H1 (cell line): Measurements from ENCODE around the gene GTF2IRD1. TPM values are rescaled to one million over a fixed set of nuclear protein-coding genes. Genes with fewer than 3 reads are reported as not detected.

Source experiments
- CTCF ChIA-PET: fragments of 300-600 bp; sonication (Branson Sonifier 250); formaldehyde crosslinking; loops from one replicate; lab custom pipeline; 2021; ENCODE audit not compliant: partially characterized antibody; lab: Charles Lee
- POLR2A ChIA-PET: fragments of 300-600 bp; sonication (Branson Sonifier 250); formaldehyde crosslinking; loops from one replicate; lab custom pipeline; 2021; ENCODE audit warnings: inconsistent platforms; ENCODE audit not compliant: partially characterized antibody; lab: Charles Lee
- DNase-seq, 2 experiments: peaks; one replicate each; pipeline versions ENCODE4 v3.0.0 to v3.0.0-alpha.2; 2010 to 2022; ENCODE audit warnings: low spot score in 2 of 2, low read depth in 1 of 2, mixed read lengths in 1 of 2
- FAIRE-seq: peaks from 2 replicates; lab custom pipeline; 2011; peaks lifted over from hg19 to GRCh38; lab: Jason Lieb, UNC
- H2AFZ ChIP-seq: 2 replicates; pipeline ENCODE4 v1.8.1; 2012; ENCODE audit warnings: low read length, inconsistent platforms
- H2AK5ac ChIP-seq: 2 replicates; pipeline ENCODE4 v1.6.1; 2013; ENCODE audit warnings: low read depth, low read length
- H2BK120ac ChIP-seq: replicated peaks from 2 replicates; pipeline ENCODE3; 2013; ENCODE audit warnings: low read depth, low read length, inconsistent platforms
- H2BK12ac ChIP-seq: 2 replicates; pipeline ENCODE4 v1.6.1; 2013; ENCODE audit warnings: low read depth, low read length
- H2BK15ac ChIP-seq: 2 replicates; pipeline ENCODE4 v1.6.1; 2013; ENCODE audit warnings: low read length
- H2BK20ac ChIP-seq: 2 replicates; pipeline ENCODE4 v1.6.1; 2013; ENCODE audit warnings: low read length
- H2BK5ac ChIP-seq: 2 replicates; pipeline ENCODE4 v1.6.1; 2013; ENCODE audit warnings: low read depth, low read length
- H3K14ac ChIP-seq: 2 replicates; pipeline ENCODE4 v1.6.1; 2013; ENCODE audit warnings: inconsistent platforms; ENCODE audit not compliant: insufficient read length
- H3K18ac ChIP-seq: 2 replicates; pipeline ENCODE4 v1.6.1; 2013; ENCODE audit warnings: low read length; ENCODE audit errors: extremely low read depth
- H3K23ac ChIP-seq: 2 replicates; pipeline ENCODE4 v1.6.1; 2013; ENCODE audit warnings: inconsistent platforms; ENCODE audit not compliant: insufficient read length
- H3K23me2 ChIP-seq: 2 replicates; pipeline ENCODE4 v1.6.1; 2013; ENCODE audit warnings: low read depth, low read length
- H3K27ac ChIP-seq: 2 replicates; pipeline ENCODE4 v1.6.1; 2011; ENCODE audit warnings: low read depth, low read length, inconsistent platforms
- H3K27me3 ChIP-seq, 4 experiments: replicated peaks in 1 of 4; 1 replicate in 1 of 4; 2 replicates in 3 of 4; pipeline versions ENCODE4 v1.6.1 to v1.8.1; 2011 to 2013; ENCODE audit warnings: low read length in 3 of 4, mild to moderate bottlenecking in 3 of 4, inconsistent platforms in 2 of 4, mixed read lengths in 2 of 4, moderate library complexity in 1 of 4; ENCODE audit not compliant: control insufficient read depth in 3 of 4, insufficient read depth in 3 of 4; ENCODE audit errors: extremely low read depth in 1 of 4
- H3K36me3 ChIP-seq, 4 experiments: 2 replicates each; pipeline versions ENCODE4 v1.6.1 to v1.8.1; 2011 to 2013; ENCODE audit warnings: mild to moderate bottlenecking in 4 of 4, low read length in 3 of 4, moderate library complexity in 2 of 4, control low read depth in 1 of 4, inconsistent platforms in 1 of 4; ENCODE audit not compliant: insufficient read depth in 4 of 4, control insufficient read depth in 2 of 4
- H3K4ac ChIP-seq: replicated peaks from 2 replicates; pipeline ENCODE3; 2013; ENCODE audit warnings: low read length, low read depth, mixed read lengths, inconsistent platforms; ENCODE audit not compliant: insufficient read length
- H3K4me1 ChIP-seq, 4 experiments: replicated peaks in 1 of 4; 1 replicate in 1 of 4; 2 replicates in 3 of 4; pipeline versions ENCODE4 v1.6.1 to v1.8.1; 2011 to 2013; ENCODE audit warnings: low read length in 3 of 4, inconsistent platforms in 2 of 4, mixed read lengths in 1 of 4; ENCODE audit not compliant: insufficient read depth in 4 of 4, control insufficient read depth in 3 of 4
- H3K4me2 ChIP-seq, 2 experiments: 2 replicates each; pipeline versions ENCODE4 v1.6.1 to v1.8.1; 2011 to 2013; ENCODE audit warnings: low read depth in 2 of 2, low read length in 2 of 2, control low read depth in 1 of 2, inconsistent platforms in 1 of 2, mild to moderate bottlenecking in 1 of 2; ENCODE audit not compliant: insufficient read depth in 1 of 2
- H3K4me3 ChIP-seq, 4 experiments: fragments of 200-600, 300-600 bp in 1 of 4; sonication (generic), shearing (Covaris generic), sonication (Bioruptor Twin) in 1 of 4; 2 replicates each; pipeline versions ENCODE4 v1.5.1 to v1.8.1; 2011 to 2016; ENCODE audit warnings: low read length in 4 of 4, low read depth in 3 of 4, control low read depth in 2 of 4, inconsistent platforms in 2 of 4, mild to moderate bottlenecking in 2 of 4, mixed read lengths in 1 of 4, moderate library complexity in 1 of 4; ENCODE audit not compliant: insufficient read depth in 2 of 4; ENCODE audit errors: extremely low read depth in 1 of 4
- H3K56ac ChIP-seq: replicated peaks from 2 replicates; pipeline ENCODE3; 2013; ENCODE audit warnings: low read depth, mild to moderate bottlenecking, mixed read lengths, low read length, inconsistent platforms; ENCODE audit not compliant: insufficient read length
- H3K79me1 ChIP-seq: 2 replicates; pipeline ENCODE4 v1.6.1; 2013; ENCODE audit warnings: low read depth, low read length, control low read depth
- H3K79me2 ChIP-seq, 2 experiments: 2 replicates each; pipeline versions ENCODE4 v1.6.1 to v1.8.1; 2012 to 2013; ENCODE audit warnings: low read length in 2 of 2, mild to moderate bottlenecking in 2 of 2, inconsistent platforms in 1 of 2; ENCODE audit not compliant: insufficient read depth in 2 of 2, control insufficient read depth in 1 of 2
- H3K9ac ChIP-seq, 4 experiments: replicated peaks in 1 of 4; 1 replicate in 1 of 4; 2 replicates in 3 of 4; pipeline versions ENCODE4 v1.6.1 to v1.8.1; 2011 to 2013; ENCODE audit warnings: low read depth in 3 of 4, low read length in 3 of 4, control low read depth in 2 of 4, mild to moderate bottlenecking in 2 of 4, moderate library complexity in 2 of 4, inconsistent platforms in 1 of 4; ENCODE audit errors: extremely low read depth in 1 of 4
- H3K9me3 ChIP-seq, 2 experiments: 2 replicates each; pipeline versions ENCODE4 v1.6.1 to v1.8.1; 2012 to 2013; ENCODE audit warnings: mild to moderate bottlenecking in 2 of 2, moderate library complexity in 2 of 2, control low read depth in 1 of 2, inconsistent platforms in 1 of 2, low read depth in 1 of 2, low read length in 1 of 2, mixed read lengths in 1 of 2; ENCODE audit not compliant: insufficient read depth in 2 of 2
- H4K20me1 ChIP-seq, 2 experiments: replicated peaks in 1 of 2; 2 replicates each; pipeline versions ENCODE3 to v1.8.1; 2011 to 2013; ENCODE audit warnings: inconsistent platforms in 2 of 2, low read length in 2 of 2, mild to moderate bottlenecking in 1 of 2; ENCODE audit not compliant: insufficient read depth in 2 of 2, control insufficient read depth in 1 of 2
- H4K5ac ChIP-seq: 2 replicates; pipeline ENCODE4 v1.6.1; 2013; ENCODE audit warnings: low read length, low read depth, mixed read lengths, inconsistent platforms; ENCODE audit not compliant: insufficient read length
- H4K8ac ChIP-seq: 2 replicates; pipeline ENCODE4 v1.8.0; 2013; ENCODE audit warnings: mild to moderate bottlenecking, moderate library complexity, low read length, inconsistent platforms; ENCODE audit not compliant: insufficient read depth; ENCODE audit errors: extremely low read depth
- H4K91ac ChIP-seq: replicated peaks from 2 replicates; pipeline ENCODE3; 2013; ENCODE audit warnings: low read length, mixed read lengths, inconsistent platforms; ENCODE audit not compliant: insufficient read length
- BACH1 ChIP-seq: IDR thresholded peaks from 2 replicates; pipeline ENCODE4 v1.6.1; 2012; ENCODE audit warnings: low read length, improper control_type of control experiment
- CHD1 ChIP-seq: IDR thresholded peaks from 2 replicates; pipeline ENCODE4 v1.6.1; 2012; ENCODE audit warnings: low read depth, low read length, improper control_type of control experiment
- CREB1 ChIP-seq: IDR thresholded peaks from 2 replicates; pipeline ENCODE4 v1.6.1; 2012; ENCODE audit warnings: inconsistent platforms
- E2F6 ChIP-seq: IDR thresholded peaks from 2 replicates; pipeline ENCODE4 v1.6.1; 2012; ENCODE audit warnings: inconsistent platforms
- FOSL1 ChIP-seq: IDR thresholded peaks from 2 replicates; pipeline ENCODE4 v1.6.1; 2011; ENCODE audit warnings: mild to moderate bottlenecking, low read depth, low read length, moderate library complexity; ENCODE audit not compliant: insufficient read depth
- GTF2F1 ChIP-seq: IDR thresholded peaks from 2 replicates; pipeline ENCODE4 v1.6.1; 2012; ENCODE audit warnings: low read depth, low read length, improper control_type of control experiment, borderline replicate concordance
- KDM5A ChIP-seq: fragments of 200-600 bp; IDR thresholded peaks from 2 replicates; pipeline ENCODE4 v1.7.1; 2012; ENCODE audit warnings: mild to moderate bottlenecking, low read length, inconsistent platforms, mixed read lengths
- NANOG ChIP-seq: IDR thresholded peaks from 2 replicates; pipeline ENCODE4 v1.6.1; 2011; ENCODE audit warnings: low read length, low read depth, mild to moderate bottlenecking, inconsistent platforms; ENCODE audit not compliant: insufficient read depth, poor library complexity, severe bottlenecking
- RFX5 ChIP-seq: IDR thresholded peaks from 2 replicates; pipeline ENCODE4 v1.6.1; 2011; ENCODE audit warnings: low read depth, low read length, improper control_type of control experiment, borderline replicate concordance
- RNF2 ChIP-seq: fragments of 200-900, 300-1000 bp; sonication (generic); IDR thresholded peaks from 2 replicates; pipeline ENCODE4 v1.7.1; 2016; ENCODE audit warnings: borderline replicate concordance, low read depth, mild to moderate bottlenecking, antibody characterized with exemption, low read length; ENCODE audit not compliant: poor library complexity, severe bottlenecking; ENCODE audit errors: missing control alignments
- SAP30 ChIP-seq: fragments of 300-600 bp; sonication (generic); IDR thresholded peaks from 2 replicates; pipeline ENCODE4 v1.7.1; 2012; ENCODE audit warnings: low read length, moderate library complexity, mild to moderate bottlenecking, inconsistent platforms; ENCODE audit not compliant: insufficient read depth, insufficient replicate concordance
- TAF1 ChIP-seq: IDR thresholded peaks from 2 replicates; pipeline ENCODE4 v1.6.1; 2011; ENCODE audit warnings: mild to moderate bottlenecking, low read depth, low read length
- ZNF274 ChIP-seq: IDR thresholded peaks from 2 replicates; pipeline ENCODE4 v1.7.0; 2012; ENCODE audit warnings: low read length, borderline replicate concordance; ENCODE audit errors: extremely low read depth
- WGBS, 2 experiments: shearing (Covaris generic) in 1 of 2; methylation state at CpG; one replicate each; pipeline versions ENCODE4 v1.1.6 to v1.1.7; 2013 to 2015; ENCODE audit warnings: low lambda C conversion rate in 2 of 2, mixed read lengths in 2 of 2, inconsistent platforms in 1 of 2, low coverage in 1 of 2, missing lambda C conversion rate in 1 of 2; ENCODE audit not compliant: insufficient replicate concordance in 2 of 2, insufficient coverage in 1 of 2, insufficient read length in 1 of 2; ENCODE audit errors: extremely low coverage in 1 of 2, missing lambda C conversion rate in 1 of 2; 5-methylcytosine and 5-hydroxymethylcytosine counted together
- polyA plus RNA-seq, 7 experiments: library from polyadenylated mRNA; depleted of rRNA in 3 of 7; stranded (reverse) in 5 of 7; unstranded in 2 of 7; fragments of >200 nt in 5 of 7; fragments of 200-250 nt in 2 of 7; gene quantifications; 1 replicate in 5 of 7; 2 replicates in 1 of 7; 4 replicates in 1 of 7; pipeline versions ENCODE4 v1.2.1 to v1.2.3, GENCODE V29; 2011 to 2013; ENCODE audit warnings: missing spikeins in 2 of 7, mixed read lengths in 2 of 7
- total RNA-seq: library from RNA; stranded (reverse); fragmentation: NEBNext Ultra II Directional; extraction: Animal tissue kit (Norgen Biotek cat#: 25700); gene quantifications from 2 replicates; pipeline ENCODE4 v1.2.1, GENCODE V29; 2021

GTF2IRD1 gene
- total and polyA plus RNA-seq, 2 of the 8 experiments (the other 6 are each of a cell fraction or from before 2014, with no cell fraction given) = 27.4 to 45.4 TPM

- Histone ChIP-seq H3K23me2 (peaks cover 3% of the 10 kb centered on the region; the same call in 1 of the 2 replicates), H3K9ac (no peak overlapping the region), H3K23ac (no peak overlapping the region), H3K27ac (no peak overlapping the region), H3K4me2 (no peak overlapping the region), H2BK5ac (no peak overlapping the region; the same call in 1 of the 2 replicates), H2BK120ac (no peak overlapping the region), H4K5ac (no peak overlapping the region), H3K36me3 (peaks cover 0 to 31% (median 13%) of the 10 kb centered on the region in 4 experiments; a peak in 7 of 8 replicates), H2BK12ac (no peak overlapping the region), H4K91ac (no peak overlapping the region), H2AFZ (no peak overlapping the region), H2BK20ac (no peak overlapping the region), H4K20me1 (peaks cover 2 to 3% of the 10 kb centered on the region in 2 experiments), H3K14ac (no peak overlapping the region), H3K18ac (no peak overlapping the region), H3K9me3 (no peaks in the 10 kb centered on the region), H3K4me3 (no peak overlapping the region), H4K8ac (no peak overlapping the region), H3K4me1 (peaks cover 0 to 11% (median 3%) of the 10 kb centered on the region in 4 experiments; a peak in 3 of 7 replicates), H3K79me1 (no peaks in the 10 kb centered on the region), H3K79me2 (no peaks in the 10 kb centered on the region), H2AK5ac (no peak overlapping the region; the same call in 1 of the 2 replicates), H3K27me3 (no peaks in the 10 kb centered on the region), H3K4ac (no peak overlapping the region), H2BK15ac (no peak overlapping the region), H3K56ac (no peak overlapping the region)
- ChIA-PET CTCF (interaction anchor here (0.8 to 2.7 kb wide), 8 partner anchors 10 to 122 kb away, joined by 3 to 9 read pairs (median 6); no protein-coding TSS in a partner anchor), POLR2A (interaction anchor here (0.6 to 1.9 kb wide), 6 partner anchors 11 to 282 kb away, joined by 3 to 6 read pairs (median 3); no protein-coding TSS in a partner anchor)
- DNase-seq = no peak
- WGBS, 2 experiments = 94% methylated on average over 7 of the region's 8 CpGs; no CpG with 5 or more reads in 1 of the 2 experiments
- no peak for FAIRE-seq
- TF ChIP-seq RNF2 (no peak), KDM5A (no peak), NANOG (no peak), CHD1 (no peak), TAF1 (no peak), FOSL1 (no peak), BACH1 (no peak), ZNF274 (no peak), CREB1 (no peak), SAP30 (no peak), RFX5 (no peak), GTF2F1 (no peak), E2F6 (no peak)
These were observed 73.1 kb downstream of the GTF2IRD1 start for GRCh38 chr7:74526780-74527179.
